Keratinocyte (primary cell): ENCODE data around the gene TRAPPC1.
"Not testable (repeated sequence)": the region's sequence is repeated elsewhere in the genome, so short reads cannot be mapped to it uniquely, and the experiment has no call there.

ENCODE experiments used
- EZH2 ChIP-seq: IDR thresholded peaks from one replicate; pipeline ENCODE4 v1.6.1; 2012; ENCODE audit warnings: inconsistent platforms, mild to moderate bottlenecking, low read length, moderate library complexity
- TF ChIP-seq, protein P1 (sequence below), 3 experiments: IDR thresholded peaks in 1 of 3; conservative IDR thresholded peaks in 1 of 3; optimal IDR thresholded peaks in 1 of 3; 2 replicates in 2 of 3; 3 replicates in 1 of 3; pipeline versions ENCODE3 to v1.5.1; 2011; ENCODE audit warnings: low read length in 3 of 3, mild to moderate bottlenecking in 3 of 3, moderate library complexity in 2 of 3, control low read depth in 1 of 3, inconsistent platforms in 1 of 3; ENCODE audit not compliant: insufficient read depth in 2 of 3; ENCODE audit errors: extremely low read depth in 1 of 3

DNA sequence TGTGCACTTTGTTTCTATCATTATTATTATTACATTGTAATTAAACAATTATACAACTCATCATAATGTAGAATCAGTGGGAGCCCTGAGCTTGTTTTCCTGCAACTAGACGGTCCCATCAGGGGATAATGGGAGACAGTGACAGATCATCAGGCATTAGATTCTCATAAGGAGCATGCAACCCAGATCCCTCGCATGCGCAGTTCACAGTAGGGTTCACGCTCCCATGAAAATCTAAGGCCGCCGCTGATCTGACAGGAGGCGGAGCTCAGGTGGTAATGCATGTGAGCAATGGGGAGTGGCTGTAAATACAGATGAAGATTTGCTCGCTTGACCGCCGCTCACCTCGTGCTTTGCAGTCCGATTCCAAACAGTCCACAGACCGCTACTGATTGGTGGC is 21.5 kb upstream of the TRAPPC1 start:
- TF ChIP-seq, protein P1, sequence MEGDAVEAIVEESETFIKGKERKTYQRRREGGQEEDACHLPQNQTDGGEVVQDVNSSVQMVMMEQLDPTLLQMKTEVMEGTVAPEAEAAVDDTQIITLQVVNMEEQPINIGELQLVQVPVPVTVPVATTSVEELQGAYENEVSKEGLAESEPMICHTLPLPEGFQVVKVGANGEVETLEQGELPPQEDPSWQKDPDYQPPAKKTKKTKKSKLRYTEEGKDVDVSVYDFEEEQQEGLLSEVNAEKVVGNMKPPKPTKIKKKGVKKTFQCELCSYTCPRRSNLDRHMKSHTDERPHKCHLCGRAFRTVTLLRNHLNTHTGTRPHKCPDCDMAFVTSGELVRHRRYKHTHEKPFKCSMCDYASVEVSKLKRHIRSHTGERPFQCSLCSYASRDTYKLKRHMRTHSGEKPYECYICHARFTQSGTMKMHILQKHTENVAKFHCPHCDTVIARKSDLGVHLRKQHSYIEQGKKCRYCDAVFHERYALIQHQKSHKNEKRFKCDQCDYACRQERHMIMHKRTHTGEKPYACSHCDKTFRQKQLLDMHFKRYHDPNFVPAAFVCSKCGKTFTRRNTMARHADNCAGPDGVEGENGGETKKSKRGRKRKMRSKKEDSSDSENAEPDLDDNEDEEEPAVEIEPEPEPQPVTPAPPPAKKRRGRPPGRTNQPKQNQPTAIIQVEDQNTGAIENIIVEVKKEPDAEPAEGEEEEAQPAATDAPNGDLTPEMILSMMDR (optimal IDR thresholded peaks at IDR 0.05 in 1 of 3, IDR thresholded peaks at IDR 0.05 in 1 of 3, conservative IDR thresholded peaks at IDR 0.05 in 1 of 3; ENCODE audit: extremely low read depth in 1 of 3, insufficient read depth in 2 of 3, low read length in 3 of 3), result not testable (repeated sequence)
- TF ChIP-seq EZH2, result not testable (repeated sequence)
